H9 (cell line): ENCODE measurements around the gene METTL1. TPM values are rescaled to one million over a fixed set of nuclear protein-coding genes. Genes with fewer than 3 reads are reported as not detected.

ENCODE experiments used
- DNase-seq: peaks from one replicate; pipeline ENCODE4 v3.0.0-alpha.2; 2017
- H2AFZ ChIP-seq: one replicate; pipeline ENCODE4 v1.6.1; 2013; ENCODE audit warnings: mild to moderate bottlenecking, low read length, control low read depth, moderate library complexity
- H2AK5ac ChIP-seq: 2 replicates; pipeline ENCODE4 v1.6.1; 2013; ENCODE audit warnings: low read length, control low read depth, mixed read lengths; ENCODE audit not compliant: insufficient read length
- H2BK120ac ChIP-seq: one replicate; pipeline ENCODE4 v1.6.1; 2013; ENCODE audit warnings: low read depth, mild to moderate bottlenecking, low read length, control low read depth, inconsistent platforms; ENCODE audit not compliant: poor library complexity, severe bottlenecking
- H2BK12ac ChIP-seq: 2 replicates; pipeline ENCODE4 v1.6.1; 2013; ENCODE audit warnings: low read length, control low read depth, mixed read lengths, low read depth; ENCODE audit not compliant: insufficient read length
- H2BK15ac ChIP-seq: 2 replicates; pipeline ENCODE4 v1.6.1; 2013; ENCODE audit warnings: low read depth, low read length, control low read depth
- H2BK20ac ChIP-seq: one replicate; pipeline ENCODE4 v1.6.1; 2013; ENCODE audit warnings: low read depth, mild to moderate bottlenecking, low read length, control low read depth, inconsistent platforms; ENCODE audit not compliant: poor library complexity, severe bottlenecking
- H2BK5ac ChIP-seq: 2 replicates; pipeline ENCODE4 v1.6.1; 2013; ENCODE audit warnings: low read length, control low read depth, mixed read lengths; ENCODE audit not compliant: insufficient read length
- H3K14ac ChIP-seq: 2 replicates; pipeline ENCODE4 v1.6.1; 2013; ENCODE audit warnings: low read length, control low read depth; ENCODE audit not compliant: insufficient read depth
- H3K18ac ChIP-seq: 2 replicates; pipeline ENCODE4 v1.6.1; 2013; ENCODE audit warnings: low read depth, mild to moderate bottlenecking, mixed read lengths, low read length, control low read depth; ENCODE audit not compliant: insufficient read length
- H3K23ac ChIP-seq: 2 replicates; pipeline ENCODE4 v1.6.1; 2013; ENCODE audit warnings: low read length, control low read depth, mixed read lengths, low read depth; ENCODE audit not compliant: insufficient read length
- H3K23me2 ChIP-seq: 2 replicates; pipeline ENCODE4 v1.6.1; 2013; ENCODE audit warnings: low read depth, mild to moderate bottlenecking, mixed read lengths, low read length, control low read depth; ENCODE audit not compliant: insufficient read length, poor library complexity, severe bottlenecking
- H3K27ac ChIP-seq: 2 replicates; pipeline ENCODE4 v1.5.1; 2013; ENCODE audit warnings: low read length, control low read depth, mixed read lengths, low read depth; ENCODE audit not compliant: insufficient read length
- H3K27me3 ChIP-seq: 2 replicates; pipeline ENCODE4 v1.6.1; 2013; ENCODE audit warnings: low read length, control low read depth, inconsistent platforms; ENCODE audit not compliant: insufficient read depth
- H3K4ac ChIP-seq: 2 replicates; pipeline ENCODE4 v1.6.1; 2013; ENCODE audit warnings: low read depth, mild to moderate bottlenecking, control low read depth, inconsistent platforms, low read length, moderate library complexity
- H3K4me1 ChIP-seq: 2 replicates; pipeline ENCODE4 v1.6.1; 2013; ENCODE audit warnings: low read length, control low read depth, inconsistent platforms; ENCODE audit not compliant: insufficient read depth
- H3K4me2 ChIP-seq: 2 replicates; pipeline ENCODE4 v1.6.1; 2013; ENCODE audit warnings: low read length, control low read depth, mixed read lengths; ENCODE audit not compliant: insufficient read length, insufficient read depth
- H3K56ac ChIP-seq: 2 replicates; pipeline ENCODE4 v1.6.1; 2013; ENCODE audit warnings: low read depth, mild to moderate bottlenecking, mixed read lengths, low read length, control low read depth; ENCODE audit not compliant: insufficient read length
- H3K79me1 ChIP-seq: 2 replicates; pipeline ENCODE4 v1.6.1; 2013; ENCODE audit warnings: low read depth, mild to moderate bottlenecking, moderate library complexity, low read length, control low read depth, inconsistent platforms; ENCODE audit not compliant: insufficient read depth, poor library complexity, severe bottlenecking
- H3K79me2 ChIP-seq: 2 replicates; pipeline ENCODE4 v1.6.1; 2013; ENCODE audit warnings: low read length, control low read depth, inconsistent platforms; ENCODE audit not compliant: insufficient read depth
- H3K9ac ChIP-seq: 2 replicates; pipeline ENCODE4 v1.6.1; 2013; ENCODE audit warnings: low read length, control low read depth, mixed read lengths; ENCODE audit not compliant: insufficient read length; ENCODE audit errors: extremely low read depth
- H3K9me3 ChIP-seq: one replicate; pipeline ENCODE4 v1.6.1; 2013; ENCODE audit warnings: low read depth, low read length, inconsistent platforms; ENCODE audit not compliant: control insufficient read depth
- H3T11ph ChIP-seq: one replicate; pipeline ENCODE4 v1.6.1; 2013; ENCODE audit warnings: mild to moderate bottlenecking, low read length, control low read depth, inconsistent platforms
- H4K20me1 ChIP-seq: one replicate; pipeline ENCODE4 v1.6.1; 2013; ENCODE audit not compliant: control insufficient read depth, insufficient read length, insufficient read depth
- H4K5ac ChIP-seq: 2 replicates; pipeline ENCODE4 v1.6.1; 2013; ENCODE audit warnings: low read depth, mild to moderate bottlenecking, mixed read lengths, low read length, control low read depth; ENCODE audit not compliant: insufficient read length
- H4K8ac ChIP-seq: replicated peaks from 2 replicates; pipeline ENCODE4 v1.6.1; 2013; ENCODE audit warnings: low read length, control low read depth, mixed read lengths, low read depth; ENCODE audit not compliant: insufficient read length
- H4K91ac ChIP-seq: 2 replicates; pipeline ENCODE4 v1.6.1; 2013; ENCODE audit warnings: low read depth, mild to moderate bottlenecking, moderate library complexity, mixed read lengths, low read length, control low read depth; ENCODE audit not compliant: insufficient read length
- H3K27ac Mint-ChIP-seq, 3 experiments: 2 replicates in 2 of 3; 3 replicates in 1 of 3; pipeline ENCODE4 v1.8.0; 2020 to 2021; ENCODE audit warnings: mixed read lengths in 3 of 3, mild to moderate bottlenecking in 1 of 3, moderate library complexity in 1 of 3
- H3K27me3 Mint-ChIP-seq: 2 replicates; pipeline ENCODE4 v1.8.0; 2021; ENCODE audit warnings: low read depth, mild to moderate bottlenecking, moderate library complexity, mixed read lengths
- H3K36me3 Mint-ChIP-seq, 3 experiments: 2 replicates in 2 of 3; 3 replicates in 1 of 3; pipeline ENCODE4 v1.8.0; 2020 to 2021; ENCODE audit warnings: low read depth in 3 of 3, mixed read lengths in 3 of 3; ENCODE audit not compliant: insufficient read depth in 1 of 3
- H3K4me1 Mint-ChIP-seq, 2 experiments: 2 replicates each; pipeline ENCODE4 v1.8.0; 2020; ENCODE audit warnings: mixed read lengths in 2 of 2
- H3K4me3 Mint-ChIP-seq, 2 experiments: 2 replicates in 1 of 2; 3 replicates in 1 of 2; pipeline ENCODE4 v1.8.0; 2020 to 2021; ENCODE audit warnings: mild to moderate bottlenecking in 2 of 2, mixed read lengths in 2 of 2, moderate library complexity in 1 of 2
- H3K9me3 Mint-ChIP-seq, 2 experiments: 2 replicates in 1 of 2; 3 replicates in 1 of 2; pipeline ENCODE4 v1.8.0; 2020; ENCODE audit warnings: mild to moderate bottlenecking in 2 of 2, mixed read lengths in 2 of 2, moderate library complexity in 1 of 2
- WGBS: extraction: QIAGEN DNeasy Blood & Tissue Kit; methylation state at CpG from one replicate; pipeline ENCODE4 v1.1.7; 2013; ENCODE audit warnings: missing lambda C conversion rate, low lambda C conversion rate, mixed read lengths; ENCODE audit not compliant: insufficient read length; ENCODE audit errors: extremely low coverage; 5-methylcytosine and 5-hydroxymethylcytosine counted together
- total RNA-seq: library from RNA; stranded (reverse); gene quantifications from 2 replicates; pipeline ENCODE4 v1.2.1, GENCODE V29; 2021
- TF ChIP-seq, protein P1 (sequence below): fragments of 200-600 bp; sonication (generic); conservative IDR thresholded peaks from 3 replicates; pipeline ENCODE4 v1.8.0; 2021; ENCODE audit warnings: antibody characterized with exemption, mild to moderate bottlenecking

The METTL1 gene
- total RNA-seq, 1 experiment from 2014 or later = 58.4 TPM

DNA sequence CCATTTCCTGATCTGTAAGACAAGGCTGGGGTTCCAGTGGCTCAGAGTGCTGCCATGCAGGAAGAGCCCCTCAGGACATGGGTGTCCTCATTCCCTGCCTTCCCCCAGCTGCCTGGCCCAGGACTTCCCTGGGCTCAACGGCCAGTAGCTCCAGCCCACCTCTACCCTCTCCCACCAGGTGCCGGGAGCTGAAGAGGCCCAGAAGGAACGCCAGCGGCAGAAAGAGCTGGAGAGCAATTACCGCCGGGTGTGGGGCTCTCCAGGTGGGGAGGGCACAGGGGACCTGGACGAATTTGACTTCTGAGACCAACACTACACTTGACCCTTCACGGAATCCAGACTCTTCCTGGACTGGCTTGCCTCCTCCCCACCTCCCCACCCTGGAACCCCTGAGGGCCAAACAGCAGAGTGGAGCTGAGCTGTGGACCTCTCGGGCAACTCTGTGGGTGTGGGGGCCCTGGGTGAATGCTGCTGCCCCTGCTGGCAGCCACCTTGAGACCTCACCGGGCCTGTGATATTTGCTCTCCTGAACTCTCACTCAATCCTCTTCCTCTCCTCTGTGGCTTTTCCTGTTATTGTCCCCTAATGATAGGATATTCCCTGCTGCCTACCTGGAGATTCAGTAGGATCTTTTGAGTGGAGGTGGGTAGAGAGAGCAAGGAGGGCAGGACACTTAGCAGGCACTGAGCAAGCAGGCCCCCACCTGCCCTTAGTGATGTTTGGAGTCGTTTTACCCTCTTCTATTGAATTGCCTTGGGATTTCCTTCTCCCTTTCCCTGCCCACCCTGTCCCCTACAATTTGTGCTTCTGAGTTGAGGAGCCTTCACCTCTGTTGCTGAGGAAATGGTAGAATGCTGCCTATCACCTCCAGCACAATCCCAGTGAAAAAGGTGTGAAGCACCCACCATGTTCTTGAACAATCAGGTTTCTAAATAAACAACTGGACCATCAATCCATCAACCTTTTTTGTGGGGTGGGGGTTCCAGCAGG lies 51.0 kb downstream of the METTL1 start:
- Histone ChIP-seq H3K56ac (no peak overlapping the region), H3K27ac (no peak overlapping the region), H4K8ac (no peak overlapping the region), H3K27me3 (no peaks in the 10 kb centered on the region; the same call in 1 of the 2 replicates), H3K23me2 (peaks cover 3% of the 10 kb centered on the region), H3K4me1 (no peaks in the 10 kb centered on the region), H3K18ac (no peak overlapping the region), H3K9me3 (no peaks in the 10 kb centered on the region), H3K23ac (no peak overlapping the region), H2AK5ac (no peak overlapping the region), H2BK5ac (no peak overlapping the region), H2BK15ac (no peak overlapping the region), H4K5ac (no peak overlapping the region), H2BK120ac (no peak overlapping the region), H3K79me2 (no peaks in the 10 kb centered on the region), H3K4ac (no peak overlapping the region), H2AFZ (no peak overlapping the region), H3K14ac (no peak overlapping the region), H3K9ac (no peak overlapping the region), H4K20me1 (no peaks in the 10 kb centered on the region), H4K91ac (no peak overlapping the region), H3T11ph (no peak overlapping the region), H2BK12ac (no peak overlapping the region), H3K4me2 (no peak overlapping the region), H3K79me1 (no peaks in the 10 kb centered on the region), H2BK20ac (no peak overlapping the region)
- Mint-ChIP-seq H3K27ac (no peak overlapping the region), H3K4me1 (peaks cover 4% of the 10 kb centered on the region in 2 experiments; a peak in 3 of 4 replicates), H3K9me3 (no peaks in the 10 kb centered on the region), H3K4me3 (no peak overlapping the region), H3K36me3 (peaks cover 14 to 49% (median 23%) of the 10 kb centered on the region in 3 experiments), H3K27me3 (peaks cover 27% of the 10 kb centered on the region)
- DNase-seq = no peak
- no CpG with 5 or more reads among the region's 11 CpGs for WGBS
- TF ChIP-seq, protein P1, sequence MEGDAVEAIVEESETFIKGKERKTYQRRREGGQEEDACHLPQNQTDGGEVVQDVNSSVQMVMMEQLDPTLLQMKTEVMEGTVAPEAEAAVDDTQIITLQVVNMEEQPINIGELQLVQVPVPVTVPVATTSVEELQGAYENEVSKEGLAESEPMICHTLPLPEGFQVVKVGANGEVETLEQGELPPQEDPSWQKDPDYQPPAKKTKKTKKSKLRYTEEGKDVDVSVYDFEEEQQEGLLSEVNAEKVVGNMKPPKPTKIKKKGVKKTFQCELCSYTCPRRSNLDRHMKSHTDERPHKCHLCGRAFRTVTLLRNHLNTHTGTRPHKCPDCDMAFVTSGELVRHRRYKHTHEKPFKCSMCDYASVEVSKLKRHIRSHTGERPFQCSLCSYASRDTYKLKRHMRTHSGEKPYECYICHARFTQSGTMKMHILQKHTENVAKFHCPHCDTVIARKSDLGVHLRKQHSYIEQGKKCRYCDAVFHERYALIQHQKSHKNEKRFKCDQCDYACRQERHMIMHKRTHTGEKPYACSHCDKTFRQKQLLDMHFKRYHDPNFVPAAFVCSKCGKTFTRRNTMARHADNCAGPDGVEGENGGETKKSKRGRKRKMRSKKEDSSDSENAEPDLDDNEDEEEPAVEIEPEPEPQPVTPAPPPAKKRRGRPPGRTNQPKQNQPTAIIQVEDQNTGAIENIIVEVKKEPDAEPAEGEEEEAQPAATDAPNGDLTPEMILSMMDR = no peak
